ENCODE measurements around the gene NDC80.

NDC80 gene

DNA sequence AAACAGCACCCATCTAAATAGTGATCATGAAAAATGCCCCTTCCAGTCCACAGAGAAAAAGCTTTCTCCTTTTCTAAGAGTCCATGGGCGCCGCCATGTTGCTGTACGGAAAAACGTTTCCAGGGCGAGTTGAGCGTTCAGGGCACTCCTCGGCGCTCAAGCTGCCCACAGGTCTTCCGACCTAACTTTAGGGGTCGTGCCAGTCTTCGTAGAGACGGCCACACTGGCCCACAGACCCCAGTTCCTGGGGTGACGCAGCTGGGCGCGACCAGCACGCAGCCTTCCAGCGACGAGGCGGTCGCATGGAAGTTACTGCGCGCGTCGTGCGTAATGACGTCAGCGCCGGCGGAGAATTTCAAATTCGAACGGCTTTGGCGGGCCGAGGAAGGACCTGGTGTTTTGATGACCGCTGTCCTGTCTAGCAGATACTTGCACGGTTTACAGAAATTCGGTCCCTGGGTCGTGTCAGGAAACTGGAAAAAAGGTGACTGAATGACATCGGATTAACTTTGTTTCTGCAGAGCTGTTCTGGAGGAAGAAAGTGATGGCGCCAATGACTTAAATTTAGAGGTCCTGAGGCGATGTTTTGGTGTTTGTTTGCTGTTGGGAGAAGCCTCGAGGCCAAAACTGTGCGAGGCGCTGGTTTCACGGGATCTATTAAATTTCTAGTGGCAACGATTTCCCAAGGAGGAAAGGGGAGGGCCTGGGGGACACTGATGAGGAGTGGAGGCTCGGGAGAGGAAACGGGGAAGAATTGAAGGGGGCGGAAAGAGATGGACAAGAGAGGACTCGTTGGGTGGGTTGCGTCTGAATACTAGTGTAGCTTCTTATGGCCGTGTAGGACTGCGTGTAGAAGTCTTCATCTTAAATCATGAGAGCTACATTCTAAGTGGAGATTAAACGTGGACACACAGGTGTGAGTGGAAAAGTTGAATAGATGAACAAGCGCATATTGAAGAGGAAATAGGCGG, at the start of gene NDC80, which contains the start of gene METTL4 (continued):
- TF ChIP-seq, protein P1, sequence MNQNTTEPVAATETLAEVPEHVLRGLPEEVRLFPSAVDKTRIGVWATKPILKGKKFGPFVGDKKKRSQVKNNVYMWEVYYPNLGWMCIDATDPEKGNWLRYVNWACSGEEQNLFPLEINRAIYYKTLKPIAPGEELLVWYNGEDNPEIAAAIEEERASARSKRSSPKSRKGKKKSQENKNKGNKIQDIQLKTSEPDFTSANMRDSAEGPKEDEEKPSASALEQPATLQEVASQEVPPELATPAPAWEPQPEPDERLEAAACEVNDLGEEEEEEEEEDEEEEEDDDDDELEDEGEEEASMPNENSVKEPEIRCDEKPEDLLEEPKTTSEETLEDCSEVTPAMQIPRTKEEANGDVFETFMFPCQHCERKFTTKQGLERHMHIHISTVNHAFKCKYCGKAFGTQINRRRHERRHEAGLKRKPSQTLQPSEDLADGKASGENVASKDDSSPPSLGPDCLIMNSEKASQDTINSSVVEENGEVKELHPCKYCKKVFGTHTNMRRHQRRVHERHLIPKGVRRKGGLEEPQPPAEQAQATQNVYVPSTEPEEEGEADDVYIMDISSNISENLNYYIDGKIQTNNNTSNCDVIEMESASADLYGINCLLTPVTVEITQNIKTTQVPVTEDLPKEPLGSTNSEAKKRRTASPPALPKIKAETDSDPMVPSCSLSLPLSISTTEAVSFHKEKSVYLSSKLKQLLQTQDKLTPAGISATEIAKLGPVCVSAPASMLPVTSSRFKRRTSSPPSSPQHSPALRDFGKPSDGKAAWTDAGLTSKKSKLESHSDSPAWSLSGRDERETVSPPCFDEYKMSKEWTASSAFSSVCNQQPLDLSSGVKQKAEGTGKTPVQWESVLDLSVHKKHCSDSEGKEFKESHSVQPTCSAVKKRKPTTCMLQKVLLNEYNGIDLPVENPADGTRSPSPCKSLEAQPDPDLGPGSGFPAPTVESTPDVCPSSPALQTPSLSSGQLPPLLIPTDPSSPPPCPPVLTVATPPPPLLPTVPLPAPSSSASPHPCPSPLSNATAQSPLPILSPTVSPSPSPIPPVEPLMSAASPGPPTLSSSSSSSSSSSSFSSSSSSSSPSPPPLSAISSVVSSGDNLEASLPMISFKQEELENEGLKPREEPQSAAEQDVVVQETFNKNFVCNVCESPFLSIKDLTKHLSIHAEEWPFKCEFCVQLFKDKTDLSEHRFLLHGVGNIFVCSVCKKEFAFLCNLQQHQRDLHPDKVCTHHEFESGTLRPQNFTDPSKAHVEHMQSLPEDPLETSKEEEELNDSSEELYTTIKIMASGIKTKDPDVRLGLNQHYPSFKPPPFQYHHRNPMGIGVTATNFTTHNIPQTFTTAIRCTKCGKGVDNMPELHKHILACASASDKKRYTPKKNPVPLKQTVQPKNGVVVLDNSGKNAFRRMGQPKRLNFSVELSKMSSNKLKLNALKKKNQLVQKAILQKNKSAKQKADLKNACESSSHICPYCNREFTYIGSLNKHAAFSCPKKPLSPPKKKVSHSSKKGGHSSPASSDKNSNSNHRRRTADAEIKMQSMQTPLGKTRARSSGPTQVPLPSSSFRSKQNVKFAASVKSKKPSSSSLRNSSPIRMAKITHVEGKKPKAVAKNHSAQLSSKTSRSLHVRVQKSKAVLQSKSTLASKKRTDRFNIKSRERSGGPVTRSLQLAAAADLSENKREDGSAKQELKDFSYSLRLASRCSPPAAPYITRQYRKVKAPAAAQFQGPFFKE (tag by site-specific recombination; IDR thresholded peaks at IDR 0.05; ENCODE audit: borderline replicate concordance): no peak
- TF ChIP-seq ZNF837 (tag by site-specific recombination; IDR thresholded peaks at IDR 0.05) (no peak), ZNF2 (tag by site-specific recombination; IDR thresholded peaks at IDR 0.05) (peak; percentile 13), ZNF16 (tag by site-specific recombination; IDR thresholded peaks at IDR 0.05; ENCODE audit: low read depth) (no peak), ZNF555 (tag by site-specific recombination; conservative IDR thresholded peaks at IDR 0.05) (no peak), OSR2 (tag by site-specific recombination; IDR thresholded peaks at IDR 0.05) (no peak), ZIC2 (tag by site-specific recombination; IDR thresholded peaks at IDR 0.05) (peak; percentile 71), TRIM28 (IDR thresholded peaks at IDR 0.05; ENCODE audit: borderline replicate concordance, low read length) (no peak), MZF1 (tag by site-specific recombination; IDR thresholded peaks at IDR 0.05; ENCODE audit: borderline replicate concordance) (no peak), ZNF112 (tag by site-specific recombination; IDR thresholded peaks at IDR 0.05) (no peak), ZNF843 (tag by site-specific recombination; IDR thresholded peaks at IDR 0.05) (no peak; the same call in 1 of the 2 replicates), ZNF155 (tag by site-specific recombination; IDR thresholded peaks at IDR 0.05) (no peak), SCRT1 (tag by site-specific recombination; IDR thresholded peaks at IDR 0.05; ENCODE audit: borderline replicate concordance) (no peak), ZNF157 (tag by site-specific recombination; IDR thresholded peaks at IDR 0.05) (no peak), ZNF610 (tag by site-specific recombination; IDR thresholded peaks at IDR 0.05; ENCODE audit: borderline replicate concordance) (no peak), ZNF426 (tag by site-specific recombination; IDR thresholded peaks at IDR 0.05) (no peak), ZBTB1 (tag by site-specific recombination; IDR thresholded peaks at IDR 0.05) (no peak), ZNF175 (tag by site-specific recombination; IDR thresholded peaks at IDR 0.05) (no peak), ZNF585B (tag by site-specific recombination; IDR thresholded peaks at IDR 0.05) (no peak), ZNF560 (tag by site-specific recombination; IDR thresholded peaks at IDR 0.05; ENCODE audit: borderline replicate concordance) (no peak), ZNF664 (tag by site-specific recombination; IDR thresholded peaks at IDR 0.05) (0 out of 2 replicates have a peak, but pooled peaks have one; percentile 14)
- TF ChIP-seq, protein P2, sequence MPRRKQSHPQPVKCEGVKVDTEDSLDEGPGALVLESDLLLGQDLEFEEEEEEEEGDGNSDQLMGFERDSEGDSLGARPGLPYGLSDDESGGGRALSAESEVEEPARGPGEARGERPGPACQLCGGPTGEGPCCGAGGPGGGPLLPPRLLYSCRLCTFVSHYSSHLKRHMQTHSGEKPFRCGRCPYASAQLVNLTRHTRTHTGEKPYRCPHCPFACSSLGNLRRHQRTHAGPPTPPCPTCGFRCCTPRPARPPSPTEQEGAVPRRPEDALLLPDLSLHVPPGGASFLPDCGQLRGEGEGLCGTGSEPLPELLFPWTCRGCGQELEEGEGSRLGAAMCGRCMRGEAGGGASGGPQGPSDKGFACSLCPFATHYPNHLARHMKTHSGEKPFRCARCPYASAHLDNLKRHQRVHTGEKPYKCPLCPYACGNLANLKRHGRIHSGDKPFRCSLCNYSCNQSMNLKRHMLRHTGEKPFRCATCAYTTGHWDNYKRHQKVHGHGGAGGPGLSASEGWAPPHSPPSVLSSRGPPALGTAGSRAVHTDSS (tag by site-specific recombination; IDR thresholded peaks at IDR 0.05): no peak
- TF ChIP-seq, protein P3, sequence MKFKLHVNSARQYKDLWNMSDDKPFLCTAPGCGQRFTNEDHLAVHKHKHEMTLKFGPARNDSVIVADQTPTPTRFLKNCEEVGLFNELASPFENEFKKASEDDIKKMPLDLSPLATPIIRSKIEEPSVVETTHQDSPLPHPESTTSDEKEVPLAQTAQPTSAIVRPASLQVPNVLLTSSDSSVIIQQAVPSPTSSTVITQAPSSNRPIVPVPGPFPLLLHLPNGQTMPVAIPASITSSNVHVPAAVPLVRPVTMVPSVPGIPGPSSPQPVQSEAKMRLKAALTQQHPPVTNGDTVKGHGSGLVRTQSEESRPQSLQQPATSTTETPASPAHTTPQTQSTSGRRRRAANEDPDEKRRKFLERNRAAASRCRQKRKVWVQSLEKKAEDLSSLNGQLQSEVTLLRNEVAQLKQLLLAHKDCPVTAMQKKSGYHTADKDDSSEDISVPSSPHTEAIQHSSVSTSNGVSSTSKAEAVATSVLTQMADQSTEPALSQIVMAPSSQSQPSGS (tag by site-specific recombination; IDR thresholded peaks at IDR 0.05; ENCODE audit: low read depth): peak; percentile 99
- TF ChIP-seq, protein P4, sequence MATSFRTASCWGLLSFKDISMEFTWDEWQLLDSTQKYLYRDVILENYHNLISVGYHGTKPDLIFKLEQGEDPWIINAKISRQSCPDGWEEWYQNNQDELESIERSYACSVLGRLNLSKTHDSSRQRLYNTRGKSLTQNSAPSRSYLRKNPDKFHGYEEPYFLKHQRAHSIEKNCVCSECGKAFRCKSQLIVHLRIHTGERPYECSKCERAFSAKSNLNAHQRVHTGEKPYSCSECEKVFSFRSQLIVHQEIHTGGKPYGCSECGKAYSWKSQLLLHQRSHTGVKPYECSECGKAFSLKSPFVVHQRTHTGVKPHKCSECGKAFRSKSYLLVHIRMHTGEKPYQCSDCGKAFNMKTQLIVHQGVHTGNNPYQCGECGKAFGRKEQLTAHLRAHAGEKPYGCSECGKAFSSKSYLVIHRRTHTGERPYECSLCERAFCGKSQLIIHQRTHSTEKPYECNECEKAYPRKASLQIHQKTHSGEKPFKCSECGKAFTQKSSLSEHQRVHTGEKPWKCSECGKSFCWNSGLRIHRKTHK (tag by site-specific recombination; IDR thresholded peaks at IDR 0.05): no peak
- TF ChIP-seq, protein P5, sequence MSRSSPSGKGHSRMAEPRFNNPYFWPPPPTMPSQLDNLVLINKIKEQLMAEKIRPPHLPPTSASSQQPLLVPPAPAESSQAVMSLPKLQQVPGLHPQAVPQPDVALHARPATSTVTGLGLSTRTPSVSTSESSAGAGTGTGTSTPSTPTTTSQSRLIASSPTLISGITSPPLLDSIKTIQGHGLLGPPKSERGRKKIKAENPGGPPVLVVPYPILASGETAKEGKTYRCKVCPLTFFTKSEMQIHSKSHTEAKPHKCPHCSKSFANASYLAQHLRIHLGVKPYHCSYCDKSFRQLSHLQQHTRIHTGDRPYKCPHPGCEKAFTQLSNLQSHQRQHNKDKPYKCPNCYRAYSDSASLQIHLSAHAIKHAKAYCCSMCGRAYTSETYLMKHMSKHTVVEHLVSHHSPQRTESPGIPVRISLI (tag by site-specific recombination; IDR thresholded peaks at IDR 0.05): peak; percentile 94
- TF ChIP-seq, protein P6, sequence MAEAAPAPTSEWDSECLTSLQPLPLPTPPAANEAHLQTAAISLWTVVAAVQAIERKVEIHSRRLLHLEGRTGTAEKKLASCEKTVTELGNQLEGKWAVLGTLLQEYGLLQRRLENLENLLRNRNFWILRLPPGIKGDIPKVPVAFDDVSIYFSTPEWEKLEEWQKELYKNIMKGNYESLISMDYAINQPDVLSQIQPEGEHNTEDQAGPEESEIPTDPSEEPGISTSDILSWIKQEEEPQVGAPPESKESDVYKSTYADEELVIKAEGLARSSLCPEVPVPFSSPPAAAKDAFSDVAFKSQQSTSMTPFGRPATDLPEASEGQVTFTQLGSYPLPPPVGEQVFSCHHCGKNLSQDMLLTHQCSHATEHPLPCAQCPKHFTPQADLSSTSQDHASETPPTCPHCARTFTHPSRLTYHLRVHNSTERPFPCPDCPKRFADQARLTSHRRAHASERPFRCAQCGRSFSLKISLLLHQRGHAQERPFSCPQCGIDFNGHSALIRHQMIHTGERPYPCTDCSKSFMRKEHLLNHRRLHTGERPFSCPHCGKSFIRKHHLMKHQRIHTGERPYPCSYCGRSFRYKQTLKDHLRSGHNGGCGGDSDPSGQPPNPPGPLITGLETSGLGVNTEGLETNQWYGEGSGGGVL (tag by site-specific recombination; IDR thresholded peaks at IDR 0.05): no peak
